Kidney (tissue), 14 donors: Measurements from ENCODE around the gene PRR19. TPM values are rescaled to one million over a fixed set of nuclear protein-coding genes. Genes with fewer than 3 reads are reported as not detected.

ENCODE experiments used
- DNase-seq, 5 donors: peaks; one replicate each; pipeline ENCODE4 v3.0.0-alpha.2; 2013 to 2020
- FAIRE-seq: peaks from 2 replicates; lab custom pipeline; 2012; peaks lifted over from hg19 to GRCh38; lab: Jason Lieb, UNC
- H3K27ac ChIP-seq, 2 donors: one replicate each; pipeline ENCODE4 v1.7.0; 2013; ENCODE audit warnings: low read depth in 2 of 2, low read length in 2 of 2, inconsistent platforms in 1 of 2
- H3K27me3 ChIP-seq: one replicate; pipeline ENCODE4 v1.7.1; 2013; ENCODE audit warnings: low read length, inconsistent platforms; ENCODE audit not compliant: control insufficient read depth, insufficient read depth
- H3K36me3 ChIP-seq, 3 donors: one replicate each; pipeline versions ENCODE4 v1.7.0 to v1.7.1; 2013; ENCODE audit warnings: low read length in 3 of 3, control low read depth in 1 of 3, inconsistent platforms in 1 of 3; ENCODE audit not compliant: insufficient read depth in 3 of 3, control insufficient read depth in 2 of 3
- H3K4me1 ChIP-seq, 3 donors: one replicate each; pipeline versions ENCODE4 v1.7.0 to v1.7.1; 2013; ENCODE audit warnings: low read length in 3 of 3, inconsistent platforms in 1 of 3, low read depth in 1 of 3; ENCODE audit not compliant: control insufficient read depth in 2 of 3, insufficient read depth in 2 of 3
- H3K4me3 ChIP-seq, 3 donors: one replicate each; pipeline versions ENCODE4 v1.7.0 to v1.8.1; 2013; ENCODE audit warnings: low read length in 3 of 3, control low read depth in 1 of 3, inconsistent platforms in 1 of 3
- H3K9ac ChIP-seq, 3 donors: one replicate each; pipeline versions ENCODE4 v1.7.0 to v1.7.1; 2013; ENCODE audit warnings: low read length in 3 of 3, control low read depth in 1 of 3, inconsistent platforms in 1 of 3
- H3K9me3 ChIP-seq, 3 donors: one replicate each; pipeline versions ENCODE4 v1.7.0 to v1.7.1; 2013; ENCODE audit warnings: low read length in 3 of 3, control low read depth in 1 of 3, inconsistent platforms in 1 of 3; ENCODE audit not compliant: control insufficient read depth in 2 of 3, insufficient read depth in 1 of 3
- CTCF ChIP-seq: IDR thresholded peaks from 3 replicates; pipeline ENCODE4 v1.5.1; 2012; ENCODE audit warnings: mild to moderate bottlenecking, moderate library complexity, borderline replicate concordance; ENCODE audit not compliant: insufficient read depth; ENCODE audit errors: extremely low read depth
- intact Hi-C: fragments of 100-400 bp; cut with DNase I; formaldehyde crosslinking; loops from one replicate; pipeline ENCODE4 v1.11.1; 2022
- microRNA-seq: library from miRNA; unstranded; fragments of <30 nt; microRNA quantifications from one replicate; pipeline ENCODE4 v1.2.0, GENCODE V29; 2020
- polyA plus RNA-seq: library from polyadenylated mRNA; stranded (reverse); fragments of 350-450 nt; fragmentation: Illumina TruSeq; extraction: RNeasy Lipid Tissue Mini Kit (QIAGEN cat#74804); gene quantifications from one replicate; pipeline ENCODE4 v1.2.3, GENCODE V29; 2014; ENCODE audit warnings: low read depth, low replicate concordance; ENCODE audit not compliant: insufficient read depth
- total RNA-seq: library from RNA; stranded (reverse); fragmentation: NEBNext Ultra II Directional; extraction: Animal tissue kit (Norgen Biotek cat#: 25700); gene quantifications from one replicate; pipeline ENCODE4 v1.2.1, GENCODE V29; 2021
- donor health status: control.
- donor health status: control.
- donor health status: control.
- donor health status: control.
- donor health status: control.
- donor health status: DM: yes; HTN: yes; CAD: no.
- donor health status: Normal renal cell carcinoma (clear cell type).

PRR19 gene
- total and polyA plus RNA-seq, 2 donors from 2014 or later, result 0.47 to 0.71 TPM

- H3K9ac ChIP-seq, result no peak overlapping the region
- intact Hi-C loops, result no loop called here
- TF ChIP-seq CTCF, result no peak
- H3K9me3 ChIP-seq, result no peaks in the 10 kb centered on the region
- H3K27me3 ChIP-seq, result no peaks in the 10 kb centered on the region
- no peak overlapping the region for H3K4me3 ChIP-seq
- H3K4me1 ChIP-seq, result no peaks in the 10 kb centered on the region
- DNase-seq (no peak), FAIRE-seq (no peak)
- no peak overlapping the region for H3K27ac ChIP-seq
- peaks cover 0 to 23% (median 2%) of the 10 kb centered on the region in 3 donors for H3K36me3 ChIP-seq
Measured at GRCh38 chr19:42355896-42356295, 54.0 kb downstream of the PRR19 start.

GRCh38 chr19:42356686-42357085 is 54.8 kb downstream of the PRR19 start:
- FAIRE-seq (no peak), DNase-seq (no peak)
- H3K27ac ChIP-seq, result no peak overlapping the region
- no peaks in the 10 kb centered on the region for H3K4me1 ChIP-seq
- no peak overlapping the region for H3K9ac ChIP-seq
- H3K36me3 ChIP-seq, result peaks cover 0 to 23% (median 2%) of the 10 kb centered on the region in 3 donors
- intact Hi-C loops, result no loop called here
- no peaks in the 10 kb centered on the region for H3K27me3 ChIP-seq
- no peak for TF ChIP-seq CTCF
- H3K9me3 ChIP-seq, result no peaks in the 10 kb centered on the region
- H3K4me3 ChIP-seq, result no peak overlapping the region

GRCh38 chr19:42357290-42357689 is 55.4 kb downstream of the PRR19 start:
- Histone ChIP-seq H3K36me3 (peaks cover 0 to 19% (median 2%) of the 10 kb centered on the region in 3 donors), H3K9me3 (no peaks in the 10 kb centered on the region)
- no peak for DNase-seq

More at GRCh38 chr19:42357290-42357689, 55.4 kb downstream of the PRR19 start:
- H3K27me3 ChIP-seq, result no peaks in the 10 kb centered on the region
- H3K4me3 ChIP-seq, result no peak overlapping the region
- intact Hi-C loops, result no loop called here
- no peak for TF ChIP-seq CTCF
- H3K27ac ChIP-seq, result no peak overlapping the region
- no peaks in the 10 kb centered on the region for H3K4me1 ChIP-seq
- FAIRE-seq, result no peak
- H3K9ac ChIP-seq, result no peak overlapping the region

Small RNA genes within 50 kb of the gene (microRNA-seq; reads per million reads assigned to microRNA genes)
- gene MIR8077, result not detected

Other genes starting within 250 kb of the PRR19 start
- gene GRIK5, start 231.9 kb upstream of the PRR19 start, total RNA-seq, result 16.2 TPM
- 8.9 TPM for gene GRIK5, start 231.9 kb upstream of the PRR19 start, polyA plus RNA-seq
- gene ZNF574, start 226.0 kb upstream of the PRR19 start, total RNA-seq, result 12.7 TPM
- 7.2 TPM for gene ZNF574, start 226.0 kb upstream of the PRR19 start, polyA plus RNA-seq
- 9.8 TPM for gene POU2F2, start 169.7 kb upstream of the PRR19 start, total RNA-seq
- gene POU2F2, start 169.7 kb upstream of the PRR19 start, polyA plus RNA-seq, result 1.3 TPM
- gene DEDD2, start 84.5 kb upstream of the PRR19 start, total RNA-seq, result 26.1 TPM
- gene DEDD2, start 84.5 kb upstream of the PRR19 start, polyA plus RNA-seq, result 36.3 TPM
- 11.6 TPM for gene ZNF526, start 81.8 kb upstream of the PRR19 start, total RNA-seq
- gene ZNF526, start 81.8 kb upstream of the PRR19 start, polyA plus RNA-seq, result 2.6 TPM
- gene GSK3A, start 59.5 kb upstream of the PRR19 start, total RNA-seq, result 39.2 TPM
- 57.3 TPM for gene GSK3A, start 59.5 kb upstream of the PRR19 start, polyA plus RNA-seq
- 61.2 TPM for gene ERF, start 47.0 kb upstream of the PRR19 start, total RNA-seq
- gene ERF, start 47.0 kb upstream of the PRR19 start, polyA plus RNA-seq, result 31.1 TPM
- gene CIC, start 32.9 kb upstream of the PRR19 start, total RNA-seq, result 90.9 TPM
- 18.8 TPM for gene CIC, start 32.9 kb upstream of the PRR19 start, polyA plus RNA-seq
- gene PAFAH1B3, start 492 bp downstream of the PRR19 start, total RNA-seq, result 22.0 TPM
- 38.3 TPM for gene PAFAH1B3, start 492 bp downstream of the PRR19 start, polyA plus RNA-seq
- not detected for gene TMEM145, start 11.2 kb downstream of the PRR19 start, total RNA-seq
- not detected for gene TMEM145, start 11.2 kb downstream of the PRR19 start, polyA plus RNA-seq
- 31.6 TPM for gene MEGF8, start 23.5 kb downstream of the PRR19 start, total RNA-seq
- gene MEGF8, start 23.5 kb downstream of the PRR19 start, polyA plus RNA-seq, result 8.7 TPM
- 2.2 TPM for gene CNFN, start 88.2 kb downstream of the PRR19 start, total RNA-seq
- 4.9 TPM for gene CNFN, start 88.2 kb downstream of the PRR19 start, polyA plus RNA-seq
- 8.9 TPM for gene LIPE, start 125.3 kb downstream of the PRR19 start, total RNA-seq
- gene LIPE, start 125.3 kb downstream of the PRR19 start, polyA plus RNA-seq, result 9.9 TPM
- not detected for gene CXCL17, start 140.8 kb downstream of the PRR19 start, total RNA-seq
- not detected for gene CXCL17, start 140.8 kb downstream of the PRR19 start, polyA plus RNA-seq
- gene CEACAM1, start 226.3 kb downstream of the PRR19 start, total RNA-seq, result 33.1 TPM
- 34.3 TPM for gene CEACAM1, start 226.3 kb downstream of the PRR19 start, polyA plus RNA-seq